Kidney epithelial cell (primary cell): ENCODE measurements around the gene DNAAF3. TPM values are rescaled to one million over a fixed set of nuclear protein-coding genes. Genes with fewer than 3 reads are reported as not detected.
A peak's percentile ranks its signal among the peaks of the same experiment; 100 is the strongest.

ENCODE experiments used
- DNase-seq: peaks from one replicate; pipeline ENCODE4 v3.0.0-alpha.2; 2010; ENCODE audit warnings: low read depth
- H3K27me3 ChIP-seq: 2 replicates; pipeline ENCODE4 v1.6.0; 2011; ENCODE audit warnings: low read length; ENCODE audit not compliant: control insufficient read depth, insufficient read depth
- H3K36me3 ChIP-seq: 2 replicates; pipeline ENCODE4 v1.5.1; 2011; ENCODE audit warnings: low read length; ENCODE audit not compliant: control insufficient read depth, insufficient read depth
- H3K4me3 ChIP-seq: 2 replicates; pipeline ENCODE4 v1.5.1; 2011; ENCODE audit warnings: low read depth, mild to moderate bottlenecking, control low read depth, low read length
- total RNA-seq: library from RNA; depleted of rRNA; stranded (reverse); fragments of >200 nt; gene quantifications from 2 replicates; pipeline ENCODE4 v1.2.3, GENCODE V29; 2015
- TF ChIP-seq, protein P1 (sequence below): IDR thresholded peaks from 2 replicates; pipeline ENCODE4 v1.5.1; 2011; ENCODE audit warnings: mild to moderate bottlenecking, moderate library complexity, low read length, control low read depth, inconsistent platforms; ENCODE audit not compliant: insufficient read depth, poor library complexity, severe bottlenecking

Gene DNAAF3
- total RNA-seq, 1 donor from 2014 or later, result 1.3 TPM

DNA sequence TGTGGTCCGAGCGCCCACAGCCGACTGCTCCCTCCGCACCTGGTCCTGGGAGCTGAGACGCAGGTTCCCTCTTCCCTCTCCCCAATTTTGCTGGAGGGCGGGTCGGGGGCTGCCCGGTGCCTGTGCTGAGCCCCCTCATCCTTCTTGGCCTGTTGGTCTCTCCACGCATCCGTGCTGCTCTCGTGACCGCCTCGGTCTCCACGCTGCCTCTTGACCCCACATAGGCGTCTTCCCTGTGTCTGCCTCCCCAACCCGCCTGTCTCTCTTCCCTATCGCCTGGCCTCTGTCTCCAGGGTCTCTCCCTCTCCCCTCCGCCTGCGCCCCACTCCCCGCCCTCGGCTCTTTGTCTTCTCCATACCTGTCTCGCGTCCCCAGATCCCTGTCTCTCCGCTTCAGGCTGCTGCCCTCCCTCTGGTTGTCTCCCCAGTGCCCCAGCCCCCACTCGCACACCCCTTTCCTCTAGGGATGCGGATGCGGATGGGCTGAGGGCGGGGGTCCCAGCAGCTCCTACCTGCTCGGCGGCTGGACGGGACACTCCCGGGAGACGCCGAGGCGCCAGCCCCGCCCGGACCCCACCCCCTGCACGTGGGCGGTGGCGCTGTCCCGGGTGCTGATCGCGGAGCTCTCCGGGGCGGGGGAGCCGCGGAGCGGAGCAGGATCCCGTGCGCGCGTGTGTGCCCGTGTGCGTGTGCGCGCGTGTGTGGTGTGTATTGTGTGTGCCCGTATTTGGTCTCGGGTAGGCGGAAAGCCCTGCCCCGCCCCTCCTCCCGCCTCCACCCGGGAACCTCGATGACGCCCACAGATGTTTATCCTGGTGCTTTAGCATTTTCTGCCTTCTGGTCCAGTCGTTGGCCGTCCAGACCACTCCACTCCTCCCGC is 13.4 kb upstream of the DNAAF3 start, which contains the start of gene SYT5:
SYT5 (minus strand) TSS at position 684 of the 879 bp plus-strand sequence. CDS start 1,248 bp downstream, outside the sequence.
- Histone ChIP-seq H3K4me3 (peak within 1 kb of the TSS; percentile 13), H3K36me3 (no peaks in the 10 kb centered on the region), H3K27me3 (peaks cover 50% of the 10 kb centered on the region)
- TF ChIP-seq, protein P1, sequence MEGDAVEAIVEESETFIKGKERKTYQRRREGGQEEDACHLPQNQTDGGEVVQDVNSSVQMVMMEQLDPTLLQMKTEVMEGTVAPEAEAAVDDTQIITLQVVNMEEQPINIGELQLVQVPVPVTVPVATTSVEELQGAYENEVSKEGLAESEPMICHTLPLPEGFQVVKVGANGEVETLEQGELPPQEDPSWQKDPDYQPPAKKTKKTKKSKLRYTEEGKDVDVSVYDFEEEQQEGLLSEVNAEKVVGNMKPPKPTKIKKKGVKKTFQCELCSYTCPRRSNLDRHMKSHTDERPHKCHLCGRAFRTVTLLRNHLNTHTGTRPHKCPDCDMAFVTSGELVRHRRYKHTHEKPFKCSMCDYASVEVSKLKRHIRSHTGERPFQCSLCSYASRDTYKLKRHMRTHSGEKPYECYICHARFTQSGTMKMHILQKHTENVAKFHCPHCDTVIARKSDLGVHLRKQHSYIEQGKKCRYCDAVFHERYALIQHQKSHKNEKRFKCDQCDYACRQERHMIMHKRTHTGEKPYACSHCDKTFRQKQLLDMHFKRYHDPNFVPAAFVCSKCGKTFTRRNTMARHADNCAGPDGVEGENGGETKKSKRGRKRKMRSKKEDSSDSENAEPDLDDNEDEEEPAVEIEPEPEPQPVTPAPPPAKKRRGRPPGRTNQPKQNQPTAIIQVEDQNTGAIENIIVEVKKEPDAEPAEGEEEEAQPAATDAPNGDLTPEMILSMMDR, result no peak
- no peak for DNase-seq

DNA sequence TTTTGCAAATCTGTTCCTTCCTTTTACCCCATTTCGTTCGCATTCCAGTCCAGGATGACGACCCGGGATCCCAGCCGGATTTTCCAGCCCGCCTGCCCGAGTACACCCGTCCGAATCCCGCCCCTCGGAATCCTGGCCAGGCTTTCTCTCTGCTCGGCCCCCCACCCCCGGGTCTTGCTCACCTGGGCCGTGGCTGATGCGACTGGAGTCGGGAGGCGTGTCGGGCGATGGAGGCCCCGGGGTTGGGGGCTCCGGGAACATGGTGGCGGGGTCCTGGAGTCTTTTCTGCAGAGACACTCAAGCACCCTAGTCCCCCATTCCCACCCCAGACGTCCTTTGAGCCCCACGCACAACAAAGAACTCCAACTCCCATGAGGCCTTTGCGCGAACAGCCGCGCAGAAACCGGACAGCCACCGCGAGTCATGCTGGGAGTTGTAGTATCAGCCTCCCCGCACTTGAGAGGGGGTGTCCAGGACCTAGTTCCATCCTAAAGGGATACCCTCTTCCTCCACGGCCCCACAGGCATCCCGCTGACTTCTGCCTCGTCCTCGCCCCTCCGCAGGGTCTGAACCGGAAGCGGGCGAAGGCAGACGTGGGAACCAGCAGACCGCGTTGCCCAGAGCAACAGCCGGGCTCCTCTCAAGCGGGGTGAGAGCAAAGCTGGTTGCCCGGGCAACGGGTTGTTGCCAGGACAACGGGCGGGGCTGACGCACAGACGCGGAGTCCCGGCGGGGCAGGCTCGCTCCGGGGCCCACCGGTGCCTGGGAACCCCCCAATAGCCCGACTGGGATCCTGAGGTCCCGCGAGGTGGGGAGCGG is 12.6 kb upstream of the DNAAF3 start:
- Histone ChIP-seq H3K27me3 (peaks cover 50% of the 10 kb centered on the region), H3K4me3 (peak overlapping the region; percentile 13), H3K36me3 (no peaks in the 10 kb centered on the region)
- TF ChIP-seq, protein P1, result no peak
- no peak for DNase-seq

DNA sequence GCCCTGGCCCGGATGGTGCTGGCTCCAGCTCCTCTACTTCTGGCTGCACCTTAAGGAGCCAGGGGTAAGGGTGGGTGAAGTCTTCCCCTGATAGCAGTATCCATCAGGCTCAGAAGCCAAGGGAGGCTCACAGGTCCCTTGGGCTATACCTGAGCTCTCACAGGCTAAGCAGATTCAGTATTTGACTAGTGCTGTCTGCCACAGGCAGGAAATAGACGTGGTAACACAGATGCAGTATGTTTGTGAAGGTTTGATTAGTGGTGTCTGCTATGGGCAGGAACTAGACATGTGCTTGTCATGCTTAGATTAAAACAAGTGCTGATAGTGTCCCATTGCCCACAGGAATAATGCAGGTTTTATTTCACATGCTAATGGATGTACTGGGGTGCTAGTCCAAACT is 9.7 kb upstream of the DNAAF3 start:
- Histone ChIP-seq H3K36me3 (no peaks in the 10 kb centered on the region), H3K27me3 (peaks cover 40% of the 10 kb centered on the region), H3K4me3 (no peak overlapping the region)
- no peak for DNase-seq
- TF ChIP-seq, protein P1, result no peak

DNA sequence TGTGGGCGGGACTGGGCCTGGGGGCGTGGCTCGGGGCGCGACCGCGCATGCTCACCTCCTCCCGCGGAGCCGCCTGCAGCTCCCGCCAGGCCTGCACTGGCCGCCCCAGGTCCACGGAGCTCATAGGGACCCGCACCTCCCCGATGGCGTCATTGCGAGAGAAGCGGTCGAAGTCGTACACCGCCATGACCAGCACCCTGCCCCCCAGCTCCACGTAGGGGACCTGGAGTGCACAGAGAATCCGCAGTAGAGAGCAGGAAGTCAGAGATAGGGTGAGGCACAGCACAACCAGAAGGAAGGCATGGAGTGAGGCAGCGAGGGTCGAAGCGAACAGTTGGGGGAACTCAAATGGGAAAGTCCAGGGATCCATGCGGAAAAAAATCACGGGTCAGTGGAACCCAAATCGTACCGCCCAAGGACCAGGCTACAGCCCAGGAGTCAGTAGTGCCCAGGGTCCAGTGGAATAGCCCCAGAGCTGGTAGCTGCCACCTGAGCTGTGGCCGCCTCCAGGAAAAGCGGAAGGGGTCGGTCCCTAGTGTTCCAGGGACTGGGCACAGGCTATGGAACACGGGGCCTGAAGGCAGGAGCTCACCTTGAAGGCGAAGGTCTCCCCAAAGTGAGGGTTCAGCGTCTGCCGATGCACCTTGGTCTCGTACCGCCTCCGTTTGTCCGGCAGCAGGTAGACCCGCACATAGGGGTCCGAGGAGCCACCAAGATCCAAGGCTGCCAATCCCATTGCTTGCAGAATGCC is 8.9 kb upstream of the DNAAF3 start:
- Histone ChIP-seq H3K4me3 (no peak overlapping the region), H3K27me3 (peaks cover 33% of the 10 kb centered on the region), H3K36me3 (no peaks in the 10 kb centered on the region)
- DNase-seq, result no peak
- TF ChIP-seq, protein P1, result no peak

DNA sequence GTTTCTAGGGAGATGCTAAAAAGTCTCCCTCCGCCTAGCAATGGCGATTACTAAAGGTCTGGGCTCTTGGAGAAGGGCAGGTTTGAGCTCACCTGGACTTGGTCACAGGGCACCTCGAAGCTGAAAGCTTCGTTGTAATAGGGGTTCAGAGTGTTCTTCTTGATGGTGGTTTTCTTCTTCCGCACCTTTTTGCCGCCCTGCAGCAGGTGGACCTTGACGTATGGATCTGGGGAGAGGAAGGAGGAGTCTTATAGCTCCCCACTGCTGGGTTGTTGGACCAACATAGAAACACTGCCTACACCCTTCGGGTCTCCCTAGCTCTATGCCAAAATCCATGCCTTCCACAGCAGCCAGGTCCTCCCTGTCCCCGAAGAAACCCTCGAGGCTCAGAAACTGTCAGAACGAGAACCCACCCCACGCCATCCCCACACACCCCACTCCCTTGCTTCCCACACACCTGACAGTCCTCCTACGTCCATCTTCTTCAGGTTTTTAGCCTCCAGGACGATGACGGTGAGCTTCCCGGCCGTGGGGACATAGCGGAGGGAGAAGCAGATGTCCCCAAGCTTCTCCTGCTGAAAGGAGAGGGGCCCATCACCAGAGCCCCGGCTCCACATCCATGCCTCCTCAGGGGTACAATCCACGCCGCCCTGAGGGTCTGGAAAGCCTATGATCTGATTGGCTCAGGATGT is 8.2 kb upstream of the DNAAF3 start:
- Histone ChIP-seq H3K27me3 (peaks cover 27% of the 10 kb centered on the region), H3K4me3 (no peak overlapping the region), H3K36me3 (no peaks in the 10 kb centered on the region)
- TF ChIP-seq, protein P1, result no peak
- DNase-seq, result no peak
